AG10803 (cell line): Measurements from ENCODE around the gene CCDC187.

ENCODE experiments used
- DNase-seq: peaks from one replicate; pipeline ENCODE4 v3.0.0; 2010; ENCODE audit warnings: low read depth
- H3K4me3 ChIP-seq: 2 replicates; pipeline ENCODE4 v1.5.1; 2011; ENCODE audit warnings: mild to moderate bottlenecking, low read length, control low read depth
- TF ChIP-seq, protein P1 (sequence below): conservative IDR thresholded peaks from 2 replicates; pipeline ENCODE4 v1.5.1; 2011; ENCODE audit warnings: mild to moderate bottlenecking, low read length, control low read depth, inconsistent platforms

CCDC187 gene

GRCh38 chr9:136339173-136339957, 35.5 kb upstream of the CCDC187 start:
- DNase-seq = peak; percentile 57

DNA sequence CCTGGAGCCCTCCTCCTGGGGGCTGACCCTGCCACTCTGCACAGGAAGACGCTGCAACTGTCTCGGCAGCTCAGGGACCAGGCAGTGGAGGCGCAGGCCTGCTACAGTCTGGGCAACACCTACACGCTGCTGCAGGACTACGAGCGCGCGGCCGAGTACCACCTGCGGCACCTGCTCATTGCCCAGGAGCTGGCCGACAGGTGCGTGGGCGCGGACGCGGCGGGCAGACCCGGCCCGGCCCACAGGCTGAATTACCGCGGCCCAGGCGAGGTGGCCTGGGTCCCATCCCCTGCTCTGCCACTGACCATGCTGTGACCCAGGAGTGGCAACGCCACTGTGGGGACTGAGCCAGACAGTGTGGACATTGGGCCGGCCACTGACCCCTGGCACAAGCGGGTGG, 34.6 kb upstream of the CCDC187 start:
- H3K4me3 ChIP-seq = no peak overlapping the region
- no peak for DNase-seq
- TF ChIP-seq, protein P1, sequence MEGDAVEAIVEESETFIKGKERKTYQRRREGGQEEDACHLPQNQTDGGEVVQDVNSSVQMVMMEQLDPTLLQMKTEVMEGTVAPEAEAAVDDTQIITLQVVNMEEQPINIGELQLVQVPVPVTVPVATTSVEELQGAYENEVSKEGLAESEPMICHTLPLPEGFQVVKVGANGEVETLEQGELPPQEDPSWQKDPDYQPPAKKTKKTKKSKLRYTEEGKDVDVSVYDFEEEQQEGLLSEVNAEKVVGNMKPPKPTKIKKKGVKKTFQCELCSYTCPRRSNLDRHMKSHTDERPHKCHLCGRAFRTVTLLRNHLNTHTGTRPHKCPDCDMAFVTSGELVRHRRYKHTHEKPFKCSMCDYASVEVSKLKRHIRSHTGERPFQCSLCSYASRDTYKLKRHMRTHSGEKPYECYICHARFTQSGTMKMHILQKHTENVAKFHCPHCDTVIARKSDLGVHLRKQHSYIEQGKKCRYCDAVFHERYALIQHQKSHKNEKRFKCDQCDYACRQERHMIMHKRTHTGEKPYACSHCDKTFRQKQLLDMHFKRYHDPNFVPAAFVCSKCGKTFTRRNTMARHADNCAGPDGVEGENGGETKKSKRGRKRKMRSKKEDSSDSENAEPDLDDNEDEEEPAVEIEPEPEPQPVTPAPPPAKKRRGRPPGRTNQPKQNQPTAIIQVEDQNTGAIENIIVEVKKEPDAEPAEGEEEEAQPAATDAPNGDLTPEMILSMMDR = no peak

More at GRCh38 chr9:136339173-136339957, 35.5 kb upstream of the CCDC187 start:
- TF ChIP-seq, protein P1 = peak; percentile 80
- H3K4me3 ChIP-seq = no peak overlapping the region

- no peak overlapping the region for H3K4me3 ChIP-seq
- DNase-seq = no peak
- TF ChIP-seq, protein P1 = no peak
Measured at GRCh38 chr9:136337416-136338395, 33.8 kb upstream of the CCDC187 start.

GRCh38 chr9:136336881-136337280, 33.0 kb upstream of the CCDC187 start:
- DNase-seq = no peak
- TF ChIP-seq, protein P1 = no peak
- no peak overlapping the region for H3K4me3 ChIP-seq

GRCh38 chr9:136336156-136336870, 32.4 kb upstream of the CCDC187 start:
- DNase-seq = no peak
- no peak overlapping the region for H3K4me3 ChIP-seq
- TF ChIP-seq, protein P1 = no peak

DNA sequence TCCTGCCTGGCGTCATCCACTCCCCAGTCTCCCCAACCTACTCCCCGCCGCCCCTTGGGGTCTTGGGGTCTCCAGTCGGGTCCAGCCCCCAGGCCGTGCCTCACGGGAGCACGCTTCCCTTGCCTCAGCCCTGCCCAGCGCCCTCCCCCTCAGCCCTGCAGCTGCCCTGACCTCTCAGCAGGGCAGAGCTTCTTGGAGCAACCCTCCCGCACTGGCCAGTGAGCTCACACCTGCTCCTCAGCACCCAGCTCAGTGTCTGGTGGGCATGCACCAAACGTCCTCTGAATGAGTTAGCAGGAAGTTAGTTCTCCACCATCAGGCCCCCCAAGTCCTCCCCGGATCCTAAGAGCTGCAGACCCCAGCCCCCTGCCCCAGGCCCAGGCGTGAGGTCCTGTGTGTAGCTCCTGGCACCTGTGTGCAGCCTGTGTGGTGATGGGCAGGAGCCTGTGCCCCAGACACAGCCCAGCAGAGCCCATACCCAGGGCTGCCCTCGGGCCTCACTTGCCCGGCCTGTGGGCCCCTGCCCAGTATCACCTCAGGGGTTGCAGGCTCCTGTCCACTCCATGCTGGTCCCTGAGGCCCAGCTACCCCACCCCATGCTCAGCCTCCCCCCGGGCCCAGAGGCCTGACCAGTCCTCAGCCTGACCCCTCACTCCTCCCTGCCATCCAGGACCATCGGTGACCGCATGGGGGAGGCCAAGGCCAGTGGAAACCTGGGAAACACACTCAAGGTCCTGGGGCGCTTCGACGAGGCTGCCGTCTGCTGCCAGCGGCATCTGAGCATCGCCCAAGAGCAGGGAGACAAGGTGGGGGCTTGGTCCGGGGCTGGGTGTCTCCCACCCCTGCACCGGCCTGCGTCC, 31.6 kb upstream of the CCDC187 start:
- no peak for DNase-seq
- TF ChIP-seq, protein P1 = no peak
- no peak overlapping the region for H3K4me3 ChIP-seq
